Activated T-cell treated with anti-CD3 and anti-CD28 coated beads, Interleukin-2, amount 50 U/mL, for 24 hours (primary cell): ENCODE results near the gene KCTD12.
"Not testable (repeated sequence)": the region's sequence is repeated elsewhere in the genome, so short reads cannot be mapped to it uniquely, and the experiment has no call there.

ENCODE experiments used
- DNase-seq: peaks from one replicate; pipeline ENCODE4 v3.0.0-alpha.2; 2020
- H3K27ac Mint-ChIP-seq: 2 replicates; pipeline ENCODE4 v1.8.0; 2020; ENCODE audit warnings: mild to moderate bottlenecking, mixed read lengths
- H3K27me3 Mint-ChIP-seq: 2 replicates; pipeline ENCODE4 v1.8.0; 2020; ENCODE audit warnings: mixed read lengths
- H3K36me3 Mint-ChIP-seq: 2 replicates; pipeline ENCODE4 v1.8.0; 2020; ENCODE audit warnings: low read depth, mixed read lengths
- H3K4me1 Mint-ChIP-seq: 2 replicates; pipeline ENCODE4 v1.8.0; 2020; ENCODE audit warnings: low read depth, mixed read lengths
- H3K4me3 Mint-ChIP-seq: 2 replicates; pipeline ENCODE4 v1.8.0; 2020; ENCODE audit warnings: mild to moderate bottlenecking, moderate library complexity, mixed read lengths
- H3K9me3 Mint-ChIP-seq: 2 replicates; pipeline ENCODE4 v1.8.0; 2020; ENCODE audit warnings: mixed read lengths

KCTD12 gene

DNA sequence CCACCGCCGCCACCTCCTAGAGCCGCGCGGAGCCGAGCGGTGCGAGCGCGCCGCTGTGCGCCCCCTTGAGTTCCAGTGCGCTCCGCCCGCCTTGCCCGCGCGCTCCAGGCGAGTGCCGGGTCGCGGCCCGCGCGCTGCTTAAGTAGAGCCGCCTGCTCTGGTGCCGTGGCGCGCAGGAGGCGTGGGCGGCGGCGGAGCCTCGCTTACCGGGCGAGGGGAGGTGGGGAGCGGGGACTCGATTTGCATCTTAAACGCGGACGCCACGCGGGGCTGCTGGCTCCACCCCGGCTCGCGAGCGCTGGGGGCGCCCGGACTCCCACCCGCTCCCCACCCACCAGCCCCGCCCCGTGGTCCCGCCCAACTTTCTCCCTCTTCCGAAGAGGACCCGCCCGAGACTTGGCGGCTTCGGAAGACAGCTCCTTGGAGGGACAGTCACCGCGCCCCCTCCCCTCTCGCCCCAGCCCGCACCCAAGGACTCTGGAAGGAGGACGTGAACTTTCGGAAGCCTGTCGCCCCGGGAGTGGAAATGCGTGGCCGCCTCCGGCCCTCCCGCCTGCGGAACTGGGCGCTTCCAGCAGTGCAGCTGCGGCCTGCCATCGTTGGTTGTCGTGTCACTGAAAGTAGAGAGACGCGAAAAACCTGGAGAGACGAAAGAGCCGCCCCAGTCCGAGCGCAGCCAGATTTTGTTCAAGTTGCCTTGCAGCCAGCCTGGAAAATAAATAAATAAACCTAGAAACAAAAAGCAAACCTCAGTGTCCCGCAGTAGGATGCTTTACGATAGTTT, at the start of gene KCTD12:
Gene KCTD12, minus strand, starts transcription at position 114 of the 784 bp plus-strand sequence. CDS start 257 bp downstream, outside the sequence.
- peaks cover 20% of the 10 kb centered on the region for H3K27me3 Mint-ChIP-seq
- peak within 1 kb of the TSS; percentile 74 for H3K27ac Mint-ChIP-seq
- peak; percentile 85 for DNase-seq
- H3K4me3 Mint-ChIP-seq: peak within 1 kb of the TSS; percentile 87
- peaks cover 29% of the 10 kb centered on the region for H3K4me1 Mint-ChIP-seq
- H3K36me3 Mint-ChIP-seq: peaks cover 4% of the 10 kb centered on the region
- H3K9me3 Mint-ChIP-seq: no peaks in the 10 kb centered on the region

DNA sequence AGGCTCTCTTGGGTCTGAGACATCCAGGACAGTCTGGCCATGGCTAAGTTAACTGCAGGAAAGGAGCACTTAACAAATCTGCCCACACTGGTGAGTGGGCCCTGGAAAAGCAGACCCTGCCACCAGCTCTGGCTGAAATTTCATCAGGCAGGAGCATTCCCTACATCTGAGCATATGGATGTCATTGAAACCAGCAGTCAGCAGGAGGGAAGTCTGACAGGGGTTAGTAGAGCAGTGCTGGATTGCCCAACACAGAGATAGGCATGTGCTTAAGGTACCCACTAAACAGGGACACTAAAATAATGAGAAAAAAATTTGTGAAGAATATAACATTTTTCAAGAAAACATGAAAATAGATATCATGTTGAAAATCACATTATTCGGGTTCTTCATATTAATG, 48.5 kb upstream of the KCTD12 start:
- no peak for DNase-seq
- H3K36me3 Mint-ChIP-seq: no peaks in the 10 kb centered on the region

DNA sequence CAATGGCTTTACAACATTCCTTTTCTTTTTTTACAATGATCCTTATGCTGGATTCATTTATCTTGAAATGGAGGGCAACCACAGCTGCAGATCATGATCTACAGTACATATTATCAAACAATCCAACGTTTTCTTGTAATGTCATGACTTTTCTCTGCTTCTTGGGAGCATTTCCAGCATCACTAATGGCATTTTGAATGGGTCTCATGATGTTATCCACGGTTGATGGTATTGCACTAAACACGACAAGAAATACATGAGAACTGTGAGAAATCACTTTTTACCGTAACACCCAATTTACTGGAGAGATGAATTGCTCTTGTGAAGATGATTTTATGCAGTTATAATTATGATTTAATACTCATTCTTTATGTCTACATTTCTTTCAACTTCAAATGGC, 45.9 kb upstream of the KCTD12 start:
- no peak overlapping the region for H3K4me3 Mint-ChIP-seq
- DNase-seq: no peak
- no peak overlapping the region for H3K27ac Mint-ChIP-seq
- peaks cover 2% of the 10 kb centered on the region for H3K4me1 Mint-ChIP-seq
- H3K9me3 Mint-ChIP-seq: no peaks in the 10 kb centered on the region
- H3K36me3 Mint-ChIP-seq: no peaks in the 10 kb centered on the region
- peaks cover 3% of the 10 kb centered on the region for H3K27me3 Mint-ChIP-seq

More for the DNA sequence above, 48.5 kb upstream of the KCTD12 start:
- Mint-ChIP-seq H3K4me3 (no peak overlapping the region), H3K9me3 (no peaks in the 10 kb centered on the region), H3K27me3 (peaks cover 3% of the 10 kb centered on the region), H3K4me1 (no peaks in the 10 kb centered on the region), H3K27ac (no peak overlapping the region)

DNA sequence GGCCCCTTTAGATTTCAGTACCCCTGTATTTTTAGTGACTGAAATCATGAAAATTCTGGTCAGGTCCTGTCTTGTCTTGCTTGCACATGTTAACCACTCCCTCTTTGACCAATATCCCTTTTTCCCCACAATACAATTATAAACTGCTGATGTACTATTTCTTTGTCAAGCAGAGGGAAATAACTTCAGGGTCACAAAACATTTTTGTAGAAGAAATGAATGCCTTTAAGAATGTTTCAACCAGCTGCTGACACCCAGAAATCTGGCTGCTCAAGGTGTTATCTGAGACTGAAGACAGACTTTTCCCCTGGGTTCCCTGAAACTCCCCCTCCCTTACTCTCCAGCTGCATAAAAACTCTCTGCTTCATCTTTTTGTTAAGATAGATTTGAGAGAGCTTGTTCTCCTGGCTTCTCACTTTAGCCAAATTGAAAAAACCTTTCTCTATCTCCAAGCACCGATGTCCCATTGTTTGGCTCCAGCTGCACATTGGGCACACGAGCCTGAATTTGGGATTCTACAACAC, 43.7 kb upstream of the KCTD12 start:
- Mint-ChIP-seq H3K9me3 (no peaks in the 10 kb centered on the region), H3K4me3 (no peak overlapping the region), H3K27ac (no peak overlapping the region), H3K27me3 (peaks cover 3% of the 10 kb centered on the region), H3K4me1 (peaks cover 2% of the 10 kb centered on the region), H3K36me3 (no peaks in the 10 kb centered on the region)
- DNase-seq: no peak

DNA sequence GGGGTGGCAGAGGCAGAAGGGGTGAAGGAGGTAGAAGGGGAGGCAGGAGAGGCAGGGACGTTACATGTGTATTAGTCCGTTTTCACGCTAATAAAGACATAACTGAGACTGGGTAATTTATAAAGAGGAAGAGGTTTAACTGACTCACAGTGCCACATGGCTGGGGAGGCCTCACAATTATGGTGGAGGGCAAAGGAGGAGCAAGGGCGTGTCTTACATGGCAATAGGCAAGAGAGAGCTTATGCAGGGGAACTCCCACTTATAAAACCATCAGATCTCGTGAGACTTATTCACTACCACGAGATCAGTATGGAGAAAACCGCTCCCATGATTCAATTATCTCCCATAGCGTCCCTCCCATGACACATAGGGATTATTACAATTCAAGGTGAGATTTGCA, 43.1 kb upstream of the KCTD12 start:
- no peak for DNase-seq
- Mint-ChIP-seq H3K27me3 (peaks cover 3% of the 10 kb centered on the region), H3K36me3 (no peaks in the 10 kb centered on the region), H3K27ac (no peak overlapping the region), H3K4me3 (no peak overlapping the region), H3K4me1 (peaks cover 2% of the 10 kb centered on the region), H3K9me3 (no peaks in the 10 kb centered on the region)

DNA sequence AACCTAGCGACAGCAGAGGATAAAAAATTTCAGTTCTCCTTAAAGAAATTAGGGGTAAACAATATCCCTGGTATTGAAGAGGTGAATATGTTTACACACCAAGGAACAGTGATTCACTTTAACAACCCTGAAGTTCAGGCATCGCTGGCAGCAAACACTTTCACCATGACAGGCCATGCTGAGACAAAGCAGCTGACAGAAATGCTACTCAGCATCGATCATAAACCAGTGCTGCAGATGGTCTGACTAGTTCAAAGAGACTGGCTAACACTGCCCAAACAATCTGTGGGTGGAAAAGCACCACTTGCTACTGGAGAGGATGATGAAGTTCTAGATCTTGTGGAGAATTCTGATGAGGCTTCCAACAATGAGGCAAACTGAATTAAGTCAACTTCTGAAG, 42.3 kb upstream of the KCTD12 start:
- Mint-ChIP-seq H3K4me1 (peaks cover 2% of the 10 kb centered on the region), H3K36me3 (no peaks in the 10 kb centered on the region), H3K4me3 (no peak overlapping the region), H3K27me3 (peaks cover 3% of the 10 kb centered on the region), H3K27ac (no peak overlapping the region), H3K9me3 (no peaks in the 10 kb centered on the region)
- no peak for DNase-seq

DNA sequence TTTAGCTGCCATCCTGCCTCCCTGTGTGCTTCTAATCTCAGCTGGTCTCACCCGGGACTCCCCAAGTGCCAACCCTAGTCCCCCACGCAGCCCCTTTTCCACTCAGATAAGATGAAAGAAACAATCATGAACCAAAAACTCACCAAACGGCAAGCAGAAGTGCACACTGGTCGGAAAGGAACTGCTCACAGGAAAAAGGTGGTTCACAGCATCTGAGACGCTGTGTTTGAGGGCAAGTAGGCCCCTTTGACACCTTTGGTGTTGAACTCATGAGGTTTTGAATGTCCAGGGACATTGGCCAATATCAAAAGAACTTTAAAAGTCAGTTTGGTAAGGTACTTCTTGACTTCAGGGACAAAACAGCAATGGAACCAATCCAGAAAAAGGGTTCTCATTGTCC, 41.8 kb upstream of the KCTD12 start:
- no peak for DNase-seq
- no peak overlapping the region for H3K27ac Mint-ChIP-seq
- no peak overlapping the region for H3K4me3 Mint-ChIP-seq
- peaks cover 2% of the 10 kb centered on the region for H3K4me1 Mint-ChIP-seq
- peaks cover 3% of the 10 kb centered on the region for H3K27me3 Mint-ChIP-seq
- H3K36me3 Mint-ChIP-seq: no peaks in the 10 kb centered on the region
- no peaks in the 10 kb centered on the region for H3K9me3 Mint-ChIP-seq

DNA sequence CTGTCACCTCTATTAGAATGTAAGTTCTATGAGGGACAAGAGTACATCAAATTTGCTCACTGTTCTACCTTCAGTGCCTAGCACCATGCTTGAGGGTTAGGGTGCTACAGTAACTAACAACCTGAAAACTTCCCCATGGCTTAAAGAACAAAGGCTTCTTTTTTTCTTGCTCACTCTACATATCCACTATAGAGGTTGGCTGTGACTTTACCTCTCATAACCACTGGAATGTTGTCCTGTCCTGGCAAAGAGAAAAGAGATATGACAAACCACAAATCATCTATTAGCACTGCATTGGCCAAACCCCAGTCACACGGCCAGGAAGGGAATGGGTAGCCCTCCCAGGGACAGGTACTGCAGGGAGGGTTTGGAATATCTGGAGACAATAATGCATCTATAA, 38.9 kb upstream of the KCTD12 start:
- Mint-ChIP-seq H3K4me1 (peaks cover 2% of the 10 kb centered on the region), H3K4me3 (no peak overlapping the region), H3K27me3 (peaks cover 3% of the 10 kb centered on the region), H3K36me3 (no peaks in the 10 kb centered on the region), H3K9me3 (no peaks in the 10 kb centered on the region), H3K27ac (no peak overlapping the region)
- DNase-seq: no peak

DNA sequence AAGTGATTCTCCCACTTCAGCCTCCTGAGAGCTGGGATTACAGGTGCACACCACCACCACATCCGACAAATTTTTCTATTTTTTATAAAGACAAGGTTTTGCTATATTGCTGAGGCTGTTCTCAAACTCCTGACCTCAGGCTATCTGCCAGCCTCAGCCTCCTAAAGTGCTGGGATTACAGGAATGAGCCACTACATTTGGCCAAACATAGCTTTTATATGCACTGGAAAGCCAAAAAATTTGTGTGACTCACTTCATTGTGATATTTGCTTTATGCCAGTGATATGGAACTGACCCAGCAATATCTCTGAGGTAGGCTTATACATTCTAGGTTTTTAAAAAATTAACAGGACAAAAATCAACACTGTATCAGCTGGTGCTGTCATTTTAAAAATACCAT, 35.3 kb upstream of the KCTD12 start:
- Mint-ChIP-seq H3K27me3 (peaks cover 9% of the 10 kb centered on the region), H3K4me3 (no peak overlapping the region), H3K27ac (no peak overlapping the region), H3K9me3 (no peaks in the 10 kb centered on the region), H3K4me1 (no peaks in the 10 kb centered on the region), H3K36me3 (no peaks in the 10 kb centered on the region)
- DNase-seq: no peak

DNA sequence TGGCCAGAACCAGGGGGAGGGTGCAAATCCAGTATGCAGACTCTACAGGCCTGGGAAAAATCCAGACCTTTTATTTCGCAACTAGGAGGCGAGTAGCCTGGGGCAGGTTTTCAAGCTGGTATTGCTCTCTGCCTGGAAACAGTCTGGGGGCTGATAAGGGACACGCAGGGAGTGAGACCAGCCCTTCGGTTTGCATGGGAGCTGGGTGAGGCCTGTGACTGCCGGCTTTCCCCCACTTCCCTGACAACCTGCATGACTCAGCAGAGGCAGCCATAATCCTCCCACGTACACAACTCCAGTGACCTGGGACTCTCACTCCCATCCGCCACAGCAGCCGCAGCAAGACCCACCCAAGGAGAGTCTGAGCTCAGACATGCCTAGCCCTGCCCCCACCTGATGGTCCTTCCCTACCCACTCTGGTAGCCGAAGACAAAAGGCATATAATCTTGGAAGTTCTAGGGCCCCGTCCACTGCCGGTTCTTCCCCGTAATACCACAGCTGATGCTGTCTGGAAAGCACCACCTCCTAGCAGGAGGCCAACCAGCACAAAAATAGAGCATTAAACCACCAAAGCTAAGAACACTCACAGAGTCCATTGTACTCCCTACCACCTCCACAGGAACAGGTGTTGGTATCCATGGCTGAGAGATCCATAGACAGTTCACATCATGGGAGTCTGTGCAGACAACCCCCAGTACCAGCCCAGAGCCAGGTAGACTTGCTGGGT, 31.7 kb upstream of the KCTD12 start:
- not testable (repeated sequence) for H3K9me3 Mint-ChIP-seq, DNase-seq, H3K4me1 Mint-ChIP-seq, H3K36me3 Mint-ChIP-seq, H3K4me3 Mint-ChIP-seq, H3K27ac Mint-ChIP-seq
- H3K27me3 Mint-ChIP-seq: peaks cover 16% of the 10 kb centered on the region

DNA sequence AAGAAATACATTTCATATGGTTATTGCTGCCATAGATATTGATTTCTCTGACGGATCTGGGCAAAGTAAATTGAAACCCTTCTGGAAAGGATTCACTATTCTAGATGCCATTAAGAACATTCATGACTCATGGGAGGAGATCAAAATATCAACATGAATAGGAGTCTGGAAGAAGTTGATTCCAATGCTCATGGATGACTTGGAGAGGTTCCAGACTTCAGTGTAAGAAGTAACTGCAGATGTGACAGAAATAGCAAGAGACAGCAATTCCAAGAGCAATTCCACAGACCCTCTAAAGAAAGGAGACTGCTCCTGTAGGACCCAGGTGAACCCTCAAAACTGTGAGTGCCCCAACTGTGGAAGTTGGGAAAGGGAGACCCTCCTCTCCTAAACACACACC, 30.9 kb upstream of the KCTD12 start:
- Mint-ChIP-seq H3K4me3 (no peak overlapping the region), H3K27me3 (peaks cover 16% of the 10 kb centered on the region), H3K27ac (no peak overlapping the region), H3K4me1 (no peaks in the 10 kb centered on the region), H3K9me3 (no peaks in the 10 kb centered on the region), H3K36me3 (no peaks in the 10 kb centered on the region)
- DNase-seq: no peak

DNA sequence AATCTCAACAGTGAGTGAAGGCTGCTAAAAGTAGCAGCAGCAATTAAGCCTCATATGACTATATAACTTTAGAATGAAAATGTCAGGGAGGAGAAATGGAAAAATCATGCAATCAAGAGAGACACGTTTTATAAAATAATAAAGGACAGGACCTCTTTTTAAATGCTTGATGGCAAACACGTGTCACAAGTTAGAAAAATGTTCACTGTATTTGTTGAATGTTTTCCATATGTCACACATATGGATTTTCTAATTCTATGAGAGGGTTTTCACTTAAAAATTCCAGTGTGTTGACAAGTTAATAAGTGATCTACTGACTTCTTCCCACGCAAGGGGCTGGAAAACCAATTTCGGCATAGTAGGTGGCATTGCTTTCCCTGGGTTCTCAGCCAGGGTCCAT, 27.7 kb upstream of the KCTD12 start:
- H3K27ac Mint-ChIP-seq: no peak overlapping the region
- no peaks in the 10 kb centered on the region for H3K4me1 Mint-ChIP-seq
- DNase-seq: no peak
- H3K36me3 Mint-ChIP-seq: no peaks in the 10 kb centered on the region
- peaks cover 12% of the 10 kb centered on the region for H3K27me3 Mint-ChIP-seq
- no peak overlapping the region for H3K4me3 Mint-ChIP-seq
- no peaks in the 10 kb centered on the region for H3K9me3 Mint-ChIP-seq

DNA sequence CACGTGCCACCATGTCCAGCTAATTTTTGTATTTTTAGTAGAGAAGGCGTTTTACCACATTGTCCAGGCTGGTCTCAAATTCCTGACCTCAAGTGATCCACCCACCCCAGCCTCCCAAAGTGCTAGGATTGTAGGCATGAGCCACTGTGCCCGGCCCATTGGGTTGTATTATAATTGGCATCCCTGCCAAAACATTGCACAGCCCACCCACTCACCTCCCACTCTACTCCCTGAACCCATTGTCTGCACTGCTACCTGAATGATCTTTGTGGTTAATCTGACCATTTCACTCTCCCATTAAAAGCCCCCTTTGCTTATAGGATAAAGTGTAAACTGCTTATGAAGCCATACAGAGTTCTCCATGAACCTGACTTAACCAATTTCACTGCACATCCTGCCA, 26.3 kb upstream of the KCTD12 start:
- Mint-ChIP-seq H3K27ac (no peak overlapping the region), H3K9me3 (no peaks in the 10 kb centered on the region), H3K4me1 (no peaks in the 10 kb centered on the region), H3K27me3 (peaks cover 6% of the 10 kb centered on the region), H3K4me3 (no peak overlapping the region), H3K36me3 (no peaks in the 10 kb centered on the region)
- no peak for DNase-seq

DNA sequence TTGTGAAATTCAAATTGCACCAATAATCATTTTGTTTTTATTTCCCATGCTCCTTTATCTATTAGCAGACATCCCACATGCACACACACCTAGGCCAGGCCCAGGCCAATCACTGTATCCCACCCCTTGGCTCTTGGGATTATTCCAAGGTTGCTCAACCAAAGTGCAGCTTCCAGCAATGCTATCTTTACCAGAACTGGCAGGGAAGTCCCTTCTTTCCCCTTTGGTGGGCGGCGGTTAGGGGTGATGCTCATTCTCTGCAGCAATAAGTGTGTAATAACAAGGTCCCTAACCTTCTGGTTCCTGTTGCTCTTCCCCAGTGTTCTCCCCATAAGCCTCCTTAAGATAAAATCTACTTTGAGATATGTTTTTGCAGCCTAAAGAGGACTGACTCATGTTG, 18.3 kb upstream of the KCTD12 start:
- Mint-ChIP-seq H3K4me3 (no peak overlapping the region), H3K27me3 (peaks cover 3% of the 10 kb centered on the region), H3K36me3 (no peaks in the 10 kb centered on the region), H3K9me3 (peaks cover 2% of the 10 kb centered on the region), H3K4me1 (no peaks in the 10 kb centered on the region), H3K27ac (no peak overlapping the region)
- no peak for DNase-seq

DNA sequence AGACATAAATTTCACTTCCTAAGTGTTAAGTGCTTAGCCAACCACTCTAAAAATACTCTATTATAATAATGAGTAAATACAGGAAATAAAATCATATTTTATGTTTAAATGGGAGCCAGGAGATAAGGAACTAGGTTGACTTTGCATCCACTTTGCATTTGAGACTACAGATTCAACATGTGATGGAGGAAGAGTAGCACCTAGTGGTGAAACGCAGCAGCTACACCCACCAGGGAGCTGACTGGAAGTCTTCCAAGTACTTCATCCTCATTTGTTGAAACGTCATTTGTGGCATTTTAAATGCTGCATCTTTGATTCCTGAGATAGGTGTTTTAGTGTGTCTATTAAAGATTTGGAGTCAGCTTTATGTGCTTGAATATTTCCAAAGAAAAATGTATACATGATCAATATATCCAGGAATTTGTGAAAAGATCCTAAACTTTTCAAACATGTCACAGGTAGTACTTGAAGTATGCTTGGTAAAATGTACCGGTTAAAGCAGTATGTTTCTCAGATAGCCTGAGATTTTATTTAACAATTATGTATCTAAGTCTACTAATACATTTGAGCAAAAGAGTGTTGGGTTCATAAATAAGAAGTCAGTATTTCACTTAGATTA, 17.4 kb upstream of the KCTD12 start:
- H3K36me3 Mint-ChIP-seq: no peaks in the 10 kb centered on the region
- H3K9me3 Mint-ChIP-seq: peaks cover 5% of the 10 kb centered on the region
- peak; percentile 67 for DNase-seq
- H3K4me1 Mint-ChIP-seq: no peaks in the 10 kb centered on the region
- no peak overlapping the region for H3K4me3 Mint-ChIP-seq
- H3K27me3 Mint-ChIP-seq: peaks cover 9% of the 10 kb centered on the region
- H3K27ac Mint-ChIP-seq: no peak overlapping the region
